MCF 10A (cell line): Measurements from ENCODE around the gene GALNT7. TPM values are rescaled to one million over a fixed set of nuclear protein-coding genes. Genes with fewer than 3 reads are reported as not detected.

Source experiments
- BruUV-seq: library from RNA; stranded (reverse); fragments of 400-500 nt; replicated peaks from 2 replicates; lab custom pipeline; 2021; lab: Mats Ljungman, UMichigan
- CTCF ChIA-PET: fragments of 300-600 bp; sonication (Branson Sonifier 250); formaldehyde crosslinking; extraction: SDS; loops from one replicate; lab custom pipeline; 2021; ENCODE audit warnings: antibody characterized with exemption, inconsistent platforms; lab: Yijun Ruan, JAX
- POLR2A ChIA-PET: fragments of 300-600, 350-650 bp; sonication (Branson Sonifier 250); formaldehyde crosslinking; extraction: SDS; loops from one replicate; lab custom pipeline; 2020; ENCODE audit warnings: antibody characterized with exemption, inconsistent platforms; lab: Yijun Ruan, JAX
- DNase-seq: peaks from one replicate; pipeline ENCODE4 v3.0.0-alpha.2; 2018; ENCODE audit not compliant: unreplicated experiment
- H3K27ac Mint-ChIP-seq: one replicate; pipeline ENCODE4 v1.8.0; 2022; ENCODE audit warnings: mild to moderate bottlenecking, low read depth, mixed read lengths; ENCODE audit not compliant: unreplicated experiment
- H3K27me3 Mint-ChIP-seq: one replicate; pipeline ENCODE4 v1.8.0; 2022; ENCODE audit warnings: mixed read lengths; ENCODE audit not compliant: insufficient read depth, unreplicated experiment
- H3K36me3 Mint-ChIP-seq: one replicate; pipeline ENCODE4 v1.8.0; 2022; ENCODE audit warnings: mild to moderate bottlenecking, moderate library complexity, mixed read lengths; ENCODE audit not compliant: insufficient read depth, unreplicated experiment
- H3K4me1 Mint-ChIP-seq: one replicate; pipeline ENCODE4 v1.8.0; 2022; ENCODE audit warnings: mixed read lengths; ENCODE audit not compliant: insufficient read depth, unreplicated experiment
- H3K4me3 Mint-ChIP-seq: one replicate; pipeline ENCODE4 v1.8.0; 2022; ENCODE audit warnings: mild to moderate bottlenecking, moderate library complexity, mixed read lengths; ENCODE audit not compliant: unreplicated experiment
- H3K9me3 Mint-ChIP-seq: one replicate; pipeline ENCODE4 v1.8.0; 2022; ENCODE audit warnings: mixed read lengths; ENCODE audit not compliant: unreplicated experiment
- CTCF ChIP-seq: fragments of 200-600 bp; IDR thresholded peaks from one replicate; pipeline ENCODE4 v1.8.0; 2022; ENCODE audit warnings: antibody characterized with exemption, mild to moderate bottlenecking; ENCODE audit not compliant: unreplicated experiment
- intact Hi-C: fragments of 100-400 bp; cut with micrococcal nuclease; formaldehyde crosslinking; loops from 2 replicates; pipeline ENCODE4 v1.14.1; 2022
- total RNA-seq: library from RNA; stranded (reverse); gene quantifications from 2 replicates; pipeline ENCODE4 v1.2.3, GENCODE V29; 2022

Gene GALNT7
- total RNA-seq, 1 experiment from 2014 or later, result 13.7 TPM

GRCh38 chr4:173124209-173124865, 44.3 kb upstream of the GALNT7 start:
- Mint-ChIP-seq H3K27me3 (no peaks in the 10 kb centered on the region), H3K27ac (no peak overlapping the region), H3K4me3 (no peak overlapping the region), H3K36me3 (no peaks in the 10 kb centered on the region), H3K4me1 (peaks cover 25% of the 10 kb centered on the region), H3K9me3 (no peaks in the 10 kb centered on the region)
- CTCF ChIA-PET, result no interaction called here
- intact Hi-C loops, result no loop called here
- TF ChIP-seq CTCF, result no peak
- DNase-seq, result no peak
- POLR2A ChIA-PET, result no interaction called here
- no TSS peak for BruUV-seq

GRCh38 chr4:173125216-173125812, 43.3 kb upstream of the GALNT7 start:
- Mint-ChIP-seq H3K4me3 (no peak overlapping the region), H3K27ac (no peak overlapping the region), H3K4me1 (peaks cover 18% of the 10 kb centered on the region), H3K27me3 (no peaks in the 10 kb centered on the region), H3K36me3 (no peaks in the 10 kb centered on the region), H3K9me3 (no peaks in the 10 kb centered on the region)
- ChIA-PET CTCF (interaction anchor here (0.5 to 1.3 kb wide), 3 partner anchors 45 to 380 kb away, joined by 3 read pairs; no protein-coding TSS in a partner anchor), POLR2A (no interaction called here)
- BruUV-seq, result no TSS peak
- intact Hi-C loops, result no loop called here
- no peak for DNase-seq
- no peak for TF ChIP-seq CTCF

DNA sequence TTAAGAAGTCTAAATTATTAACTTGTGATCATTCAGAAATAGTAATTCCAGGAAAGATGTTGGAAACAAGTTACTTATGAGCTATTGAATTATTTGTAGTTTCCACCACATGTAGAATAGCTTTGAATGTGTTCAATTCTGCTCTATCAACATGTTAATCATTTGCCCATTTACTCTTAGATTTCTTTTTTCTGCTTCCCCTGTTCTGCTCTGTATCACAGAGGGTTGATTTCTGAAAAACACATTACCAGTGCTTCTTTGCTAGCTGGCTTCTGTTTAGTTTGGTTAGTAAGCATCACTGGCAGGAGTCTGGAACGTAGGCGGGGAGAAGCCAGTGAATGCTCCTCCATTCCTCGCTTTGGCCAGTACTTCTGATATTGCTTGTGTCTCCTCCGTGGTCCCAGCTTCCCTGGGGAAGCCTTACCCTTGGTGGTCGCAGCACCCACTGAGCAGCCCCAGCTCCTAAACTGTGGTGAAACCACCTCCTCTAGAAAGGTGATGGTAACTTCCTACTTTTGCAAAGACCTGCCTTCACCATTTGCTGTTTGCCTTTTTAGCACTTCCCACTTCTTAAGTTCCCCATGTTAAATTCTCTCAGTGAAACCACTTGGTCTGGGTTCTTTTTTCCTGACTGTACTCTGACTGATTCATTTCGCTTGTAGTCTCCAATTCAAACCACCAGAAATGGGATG, 40.3 kb upstream of the GALNT7 start:
- TF ChIP-seq CTCF, result no peak
- H3K27me3 Mint-ChIP-seq, result no peaks in the 10 kb centered on the region
- intact Hi-C loops, result no loop called here
- no peak overlapping the region for H3K27ac Mint-ChIP-seq
- ChIA-PET CTCF (interaction anchor here (0.6 kb wide), 3 partner anchors 39 to 909 kb away, joined by 3 read pairs; no protein-coding TSS in a partner anchor), POLR2A (no interaction called here)
- no peak for DNase-seq
- H3K36me3 Mint-ChIP-seq, result no peaks in the 10 kb centered on the region
- no TSS peak for BruUV-seq
- H3K9me3 Mint-ChIP-seq, result no peaks in the 10 kb centered on the region
- H3K4me3 Mint-ChIP-seq, result no peak overlapping the region
- peaks cover 13% of the 10 kb centered on the region for H3K4me1 Mint-ChIP-seq

DNA sequence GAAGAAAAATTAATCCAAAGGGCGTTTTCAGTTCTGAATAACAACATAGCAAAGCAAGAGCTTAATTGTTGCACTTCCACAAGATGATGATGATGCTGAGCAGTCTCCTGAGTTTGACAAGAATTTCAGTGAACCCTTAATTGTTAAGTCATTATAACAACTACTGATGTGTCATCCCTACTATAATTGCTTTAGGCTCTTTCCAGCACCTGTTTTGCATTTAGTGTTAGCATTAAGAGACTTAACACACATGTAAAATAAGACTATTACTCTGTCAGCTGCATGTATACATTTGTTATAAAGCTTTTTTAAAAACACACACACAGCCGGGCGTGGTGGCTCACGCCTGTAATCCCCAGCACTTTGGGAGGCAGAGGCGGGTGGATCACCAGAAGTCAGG, 37.9 kb upstream of the GALNT7 start:
- no TSS peak for BruUV-seq
- Mint-ChIP-seq H3K9me3 (no peaks in the 10 kb centered on the region), H3K27me3 (no peaks in the 10 kb centered on the region), H3K4me3 (no peak overlapping the region), H3K27ac (no peak overlapping the region), H3K36me3 (no peaks in the 10 kb centered on the region), H3K4me1 (peaks cover 11% of the 10 kb centered on the region)
- no peak for DNase-seq
- intact Hi-C loops, result no loop called here
- CTCF ChIA-PET, result interaction anchor here (1.3 to 1.4 kb wide), 2 partner anchors 106 to 126 kb away, joined by 3 read pairs; no protein-coding TSS in a partner anchor
- TF ChIP-seq CTCF, result no peak
- POLR2A ChIA-PET, result interaction anchor here (1.2 to 2.2 kb wide), 2 partner anchors 9 to 20 kb away, joined by 3 to 8 read pairs; no protein-coding TSS in a partner anchor
